ENCODE measurements around the gene IL15RA. TPM values are rescaled to one million over a fixed set of nuclear protein-coding genes. Genes with fewer than 3 reads are reported as not detected.
A peak's percentile ranks its signal among the peaks of the same experiment; 100 is the strongest.

IL15RA gene
- total RNA-seq, result 10 to 100 TPM; 10.9 to 15.7 TPM
- long read RNA-seq, transcript IL15RA-204 (7 exons, 1,626 nt), result major isoform, 5 of 17 reads
- long read RNA-seq, partial matches to known transcripts, result 1 of 17 reads
- long read RNA-seq, other reads (novel, unspliced or antisense), result 5 of 17 reads

- peak; percentile 83 to 87 for ATAC-seq
- DNase-seq, result peak; percentile 85
- intact Hi-C loops (cut with DNase I), result no loop called here
Measured at GRCh38 chr10:5977471-5978229, at the start of gene IL15RA. IL15RA (minus strand) TSS chr10:5977543; CDS start chr10:5977492, 51 bp downstream.

GRCh38 chr10:6025683-6026255, 48.4 kb upstream of the IL15RA start:
- intact Hi-C loops (cut with DNase I), result no loop called here
- no peak for ATAC-seq
- DNase-seq, result no peak

- intact Hi-C loops (cut with DNase I), result no loop called here
- ATAC-seq (no peak), DNase-seq (no peak)
Measured at GRCh38 chr10:6024334-6024682, 47.0 kb upstream of the IL15RA start.

GRCh38 chr10:6023661-6024333, 46.5 kb upstream of the IL15RA start:
- DNase-seq (no peak), ATAC-seq (no peak)
- intact Hi-C loops (cut with DNase I), result no loop called here

- intact Hi-C loops (cut with DNase I), result no loop called here
- peak in 1 of 2 donors; percentile 23 for ATAC-seq
- DNase-seq, result no peak
Measured at GRCh38 chr10:6022660-6023059, 45.3 kb upstream of the IL15RA start.

GRCh38 chr10:6020826-6021225, 43.5 kb upstream of the IL15RA start:
- DNase-seq, result no peak
- intact Hi-C loops (cut with DNase I), result no loop called here
- peak; percentile 9 to 24 for ATAC-seq

- intact Hi-C loops (cut with DNase I), result loop anchor here (10.0 kb wide), 3 partner anchors 45 to 385 kb away; partner anchors contain the start of genes IL2RA (in 1 of the 2) and RBM17 (in 1 of the 2)
- ATAC-seq, result no peak
- no peak for DNase-seq
Measured at GRCh38 chr10:6019796-6020195, 42.5 kb upstream of the IL15RA start.

GRCh38 chr10:6019010-6019782, 41.9 kb upstream of the IL15RA start:
- no peak for ATAC-seq
- DNase-seq, result no peak
- intact Hi-C loops (cut with DNase I), result loop anchor here (10.0 kb wide), 3 partner anchors 46 to 386 kb away; partner anchors contain the start of genes IL2RA (in 1 of the 2) and RBM17 (in 1 of the 2)

- peak; percentile 80 for DNase-seq
- peak in 1 of 2 donors; percentile 73 for ATAC-seq
- intact Hi-C loops (cut with DNase I), result loop anchor here (10.0 kb wide), 3 partner anchors 46 to 386 kb away; partner anchors contain the start of genes IL2RA (in 1 of the 2) and RBM17 (in 1 of the 2)
Measured at GRCh38 chr10:6018422-6018821, 41.1 kb upstream of the IL15RA start.

- DNase-seq, result no peak
- intact Hi-C loops (cut with DNase I), result loop anchor here (10.0 kb wide), 3 partner anchors 47 to 387 kb away; partner anchors contain the start of genes IL2RA (in 1 of the 2) and RBM17 (in 1 of the 2)
- peak in 1 of 2 donors; percentile 8 for ATAC-seq
Measured at GRCh38 chr10:6017781-6018354, 40.5 kb upstream of the IL15RA start.

GRCh38 chr10:6014241-6014761, 37.0 kb upstream of the IL15RA start:
- intact Hi-C loops (cut with DNase I), result loop anchor here (10.0 kb wide), 3 partner anchors 50 to 390 kb away; partner anchors contain the start of genes IL2RA (in 1 of the 2) and RBM17 (in 1 of the 2)
- ATAC-seq (peak; percentile 24 to 54), DNase-seq (peak; percentile 69)

- intact Hi-C loops (cut with DNase I), result loop anchor here (10.0 kb wide), 3 partner anchors 51 to 391 kb away; partner anchors contain the start of genes IL2RA (in 1 of the 2) and RBM17 (in 1 of the 2)
- ATAC-seq (no peak), DNase-seq (no peak)
Measured at GRCh38 chr10:6013413-6014192, 36.3 kb upstream of the IL15RA start.

GRCh38 chr10:6012121-6012905, 35.0 kb upstream of the IL15RA start:
- ATAC-seq (no peak), DNase-seq (no peak)
- intact Hi-C loops (cut with DNase I), result loop anchor here (10.0 kb wide), 3 partner anchors 52 to 392 kb away; partner anchors contain the start of genes IL2RA (in 1 of the 2) and RBM17 (in 1 of the 2)

- DNase-seq (no peak), ATAC-seq (no peak)
- intact Hi-C loops (cut with DNase I), result loop anchor here (10.0 kb wide), 3 partner anchors 53 to 393 kb away; partner anchors contain the start of genes IL2RA (in 1 of the 2) and RBM17 (in 1 of the 2)
Measured at GRCh38 chr10:6011558-6011957, 34.2 kb upstream of the IL15RA start.

GRCh38 chr10:6010569-6010968, 33.2 kb upstream of the IL15RA start:
- DNase-seq (no peak), ATAC-seq (no peak)
- intact Hi-C loops (cut with DNase I), result loop anchor here (10.0 kb wide), 3 partner anchors 54 to 394 kb away; partner anchors contain the start of genes IL2RA (in 1 of the 2) and RBM17 (in 1 of the 2)

GRCh38 chr10:6009961-6010360, 32.6 kb upstream of the IL15RA start:
- DNase-seq (no peak), ATAC-seq (no peak)
- intact Hi-C loops (cut with DNase I), result loop anchor here (10.0 kb wide), 3 partner anchors 55 to 395 kb away; partner anchors contain the start of genes IL2RA (in 1 of the 2) and RBM17 (in 1 of the 2)
